HL-60 (cell line): Measurements from ENCODE around the gene SETD7.

ENCODE experiments used
- DNase-seq, 2 experiments: peaks; one replicate each; pipeline ENCODE4 v3.0.0-alpha.2; 2010 to 2020; ENCODE audit warnings: low read depth in 1 of 2, low spot score in 1 of 2
- H3K27ac ChIP-seq: fragments of 250-450 bp; sonication (Bioruptor Pico); replicated peaks from 2 replicates; pipeline ENCODE4 v1.5.1; 2020; ENCODE audit warnings: mild to moderate bottlenecking, moderate library complexity
- H3K27me3 ChIP-seq: fragments of 250-450 bp; sonication (Bioruptor Pico); 2 replicates; pipeline ENCODE4 v1.5.1; 2021; ENCODE audit warnings: mild to moderate bottlenecking, moderate library complexity; ENCODE audit not compliant: insufficient read depth, poor library complexity, severe bottlenecking
- H3K4me3 ChIP-seq: replicated peaks from 2 replicates; pipeline ENCODE4 v1.5.1; 2011; ENCODE audit warnings: mild to moderate bottlenecking, control low read depth, low read length; ENCODE audit not compliant: insufficient read depth
- GABPA ChIP-seq: IDR thresholded peaks from 2 replicates; pipeline ENCODE4 v1.6.1; 2012; ENCODE audit warnings: low read depth
- POLR2AphosphoS5 ChIP-seq: IDR thresholded peaks from 2 replicates; pipeline ENCODE4 v1.6.1; 2012; ENCODE audit warnings: low read depth
- REST ChIP-seq: IDR thresholded peaks from 2 replicates; pipeline ENCODE4 v1.6.1; 2012; ENCODE audit warnings: low read depth; ENCODE audit not compliant: insufficient replicate concordance
- SPI1 ChIP-seq: IDR thresholded peaks from 2 replicates; pipeline ENCODE4 v1.6.1; 2012; ENCODE audit warnings: low read depth, mild to moderate bottlenecking, borderline replicate concordance
- TF ChIP-seq, protein P1 (sequence below): IDR thresholded peaks from one replicate; pipeline ENCODE4 v1.5.1; 2011; ENCODE audit warnings: low read length, control low read depth, inconsistent platforms; ENCODE audit not compliant: insufficient read depth

Gene SETD7

DNA sequence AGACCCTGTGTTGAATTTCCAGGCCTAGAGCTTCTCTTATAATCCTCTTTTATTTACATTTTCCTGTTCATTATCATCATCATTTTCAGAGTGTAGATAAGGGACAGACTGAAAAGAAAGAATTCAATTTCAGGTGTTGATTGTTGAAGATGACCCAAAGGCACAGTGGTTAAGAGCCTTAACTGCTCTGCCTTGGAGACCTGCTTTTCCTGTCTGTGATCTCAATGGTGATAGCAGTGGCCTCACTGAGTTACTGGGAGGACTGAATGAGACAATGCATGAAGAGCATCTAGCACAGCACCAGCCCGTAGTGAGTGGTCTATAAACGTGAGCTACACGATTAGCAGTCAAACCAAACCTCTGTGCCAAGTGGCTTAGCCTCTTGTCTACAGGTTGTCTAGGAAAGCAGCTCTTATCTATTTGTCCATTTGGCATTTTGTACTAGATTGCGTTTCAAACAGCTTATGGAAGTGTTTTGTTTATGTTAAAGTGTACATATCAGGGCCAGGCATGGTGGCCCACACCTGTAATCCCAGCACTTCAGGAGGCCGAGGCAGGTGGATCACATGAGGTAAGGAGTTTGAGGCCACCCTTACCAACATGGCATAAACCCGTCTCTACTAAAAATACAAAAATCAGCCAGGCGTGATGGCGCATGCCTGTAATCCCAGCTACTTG lies 41.5 kb downstream of the SETD7 start:
- Histone ChIP-seq H3K27me3 (no peaks in the 10 kb centered on the region), H3K27ac (no peak overlapping the region), H3K4me3 (no peak overlapping the region)
- no peak for DNase-seq
- TF ChIP-seq GABPA (no peak), POLR2AphosphoS5 (no peak), REST (no peak), SPI1 (no peak)
- TF ChIP-seq, protein P1, sequence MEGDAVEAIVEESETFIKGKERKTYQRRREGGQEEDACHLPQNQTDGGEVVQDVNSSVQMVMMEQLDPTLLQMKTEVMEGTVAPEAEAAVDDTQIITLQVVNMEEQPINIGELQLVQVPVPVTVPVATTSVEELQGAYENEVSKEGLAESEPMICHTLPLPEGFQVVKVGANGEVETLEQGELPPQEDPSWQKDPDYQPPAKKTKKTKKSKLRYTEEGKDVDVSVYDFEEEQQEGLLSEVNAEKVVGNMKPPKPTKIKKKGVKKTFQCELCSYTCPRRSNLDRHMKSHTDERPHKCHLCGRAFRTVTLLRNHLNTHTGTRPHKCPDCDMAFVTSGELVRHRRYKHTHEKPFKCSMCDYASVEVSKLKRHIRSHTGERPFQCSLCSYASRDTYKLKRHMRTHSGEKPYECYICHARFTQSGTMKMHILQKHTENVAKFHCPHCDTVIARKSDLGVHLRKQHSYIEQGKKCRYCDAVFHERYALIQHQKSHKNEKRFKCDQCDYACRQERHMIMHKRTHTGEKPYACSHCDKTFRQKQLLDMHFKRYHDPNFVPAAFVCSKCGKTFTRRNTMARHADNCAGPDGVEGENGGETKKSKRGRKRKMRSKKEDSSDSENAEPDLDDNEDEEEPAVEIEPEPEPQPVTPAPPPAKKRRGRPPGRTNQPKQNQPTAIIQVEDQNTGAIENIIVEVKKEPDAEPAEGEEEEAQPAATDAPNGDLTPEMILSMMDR: no peak

GRCh38 chr4:139511320-139511719 lies 44.7 kb downstream of the SETD7 start:
- no peak for DNase-seq
- H3K27ac ChIP-seq: no peak overlapping the region

More at GRCh38 chr4:139511320-139511719, 44.7 kb downstream of the SETD7 start:
- no peaks in the 10 kb centered on the region for H3K27me3 ChIP-seq
- TF ChIP-seq GABPA (no peak), REST (no peak), POLR2AphosphoS5 (no peak), SPI1 (no peak)
- TF ChIP-seq, protein P1: no peak
- no peak overlapping the region for H3K4me3 ChIP-seq
